AG09319 (cell line): Measurements from ENCODE around the gene EIF4EBP2.

Experiments
- DNase-seq: peaks from one replicate; pipeline ENCODE4 v3.0.0-alpha.2; 2010; ENCODE audit warnings: low read depth; ENCODE audit errors: extremely low read depth
- CTCF ChIP-seq: IDR thresholded peaks from 2 replicates; pipeline ENCODE4 v1.5.1; 2011; ENCODE audit warnings: low read depth, mild to moderate bottlenecking, inconsistent platforms, low read length, moderate library complexity

EIF4EBP2 gene

GRCh38 chr10:70442332-70442988 is 38.5 kb downstream of the EIF4EBP2 start:
- no peak for DNase-seq
- no peak for TF ChIP-seq CTCF

- no peak for TF ChIP-seq CTCF
- DNase-seq = no peak
These were observed 40.8 kb downstream of the EIF4EBP2 start for GRCh38 chr10:70444744-70445143.

GRCh38 chr10:70445718-70446657 is 42.0 kb downstream of the EIF4EBP2 start:
- no peak for TF ChIP-seq CTCF
- no peak for DNase-seq

GRCh38 chr10:70448236-70448635 is 44.3 kb downstream of the EIF4EBP2 start:
- no peak for TF ChIP-seq CTCF

GRCh38 chr10:70455213-70455630 is 51.3 kb downstream of the EIF4EBP2 start:
- TF ChIP-seq CTCF = no peak
- DNase-seq = no peak

More at GRCh38 chr10:70448236-70448635, 44.3 kb downstream of the EIF4EBP2 start:
- DNase-seq = no peak

- DNase-seq = no peak
- no peak for TF ChIP-seq CTCF
These were observed 52.2 kb downstream of the EIF4EBP2 start for GRCh38 chr10:70456164-70456563.

- no peak for DNase-seq
- no peak for TF ChIP-seq CTCF
These were observed 53.9 kb downstream of the EIF4EBP2 start for GRCh38 chr10:70457759-70458305.
